HG03575 (cell line): ENCODE results near the gene DPP4.
"Not testable (repeated sequence)": the region's sequence is repeated elsewhere in the genome, so short reads cannot be mapped to it uniquely, and the experiment has no call there.

Source experiments
- ATAC-seq: cut with Tn5 transposase; IDR thresholded peaks from one replicate; pipeline ENCODE4 v1.9.1; 2021; ENCODE audit not compliant: unreplicated experiment, insufficient number of reproducible peaks, low FRiP score; ENCODE audit errors: extremely low read depth

Gene DPP4

DNA sequence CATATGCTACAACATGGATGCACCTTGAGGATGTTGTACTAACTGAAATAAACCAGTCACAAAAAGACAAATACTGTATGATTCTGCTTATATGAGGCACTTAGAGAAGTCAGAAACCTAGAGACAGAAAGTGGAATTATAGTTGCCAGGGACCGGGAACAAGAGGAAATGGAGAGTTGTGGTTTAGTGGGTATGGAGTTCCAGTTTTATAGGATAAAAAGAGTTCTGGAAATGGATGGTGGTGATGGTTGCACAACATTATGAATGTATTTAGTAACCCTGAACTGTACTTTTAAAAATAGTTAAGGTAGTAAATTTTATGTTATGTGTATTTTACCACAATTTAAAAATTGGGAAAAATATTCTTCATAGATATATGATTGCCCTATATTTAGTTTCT lies 97.7 kb downstream of the DPP4 start:
- no peak for ATAC-seq

GRCh38 chr2:161975813-161976160 lies 98.2 kb downstream of the DPP4 start:
- ATAC-seq: no peak

DNA sequence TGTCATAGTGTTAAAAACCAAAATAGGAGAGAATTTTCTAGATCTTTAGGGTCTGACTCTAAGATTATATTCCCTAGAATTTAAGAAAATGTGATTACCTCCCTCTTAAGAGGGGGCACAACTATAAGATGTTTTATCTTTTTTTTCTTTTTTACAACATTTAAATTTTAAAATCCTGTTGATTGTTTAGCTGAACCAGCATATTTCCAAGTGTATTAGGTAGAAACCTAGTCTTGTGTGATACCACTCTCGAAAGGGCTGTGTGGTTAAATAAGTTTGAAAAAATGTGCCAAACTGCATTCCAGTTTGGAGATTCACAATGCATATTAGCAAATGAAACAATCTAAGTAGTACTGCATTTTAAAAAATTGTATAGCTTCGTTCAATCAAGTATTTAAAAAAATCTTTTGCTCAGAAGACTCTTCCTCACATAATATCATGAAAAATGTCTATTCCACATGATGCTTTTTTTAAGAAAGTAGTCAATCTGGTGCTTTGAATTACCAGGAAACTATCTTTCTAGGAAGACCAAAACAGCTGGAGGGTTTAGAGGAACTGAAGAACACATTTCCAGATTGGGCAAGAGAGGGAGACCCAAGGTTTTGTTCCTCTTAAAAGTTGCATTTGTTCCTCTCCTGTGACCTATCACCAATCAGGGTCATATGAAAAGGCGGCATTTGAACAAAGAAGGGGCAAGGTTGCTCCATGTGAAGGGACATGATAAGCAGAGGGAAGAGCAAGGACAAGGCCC lies 98.8 kb downstream of the DPP4 start:
- no peak for ATAC-seq

- no peak for ATAC-seq
Measured at GRCh38 chr2:161974461-161974860, 99.6 kb downstream of the DPP4 start.

DNA sequence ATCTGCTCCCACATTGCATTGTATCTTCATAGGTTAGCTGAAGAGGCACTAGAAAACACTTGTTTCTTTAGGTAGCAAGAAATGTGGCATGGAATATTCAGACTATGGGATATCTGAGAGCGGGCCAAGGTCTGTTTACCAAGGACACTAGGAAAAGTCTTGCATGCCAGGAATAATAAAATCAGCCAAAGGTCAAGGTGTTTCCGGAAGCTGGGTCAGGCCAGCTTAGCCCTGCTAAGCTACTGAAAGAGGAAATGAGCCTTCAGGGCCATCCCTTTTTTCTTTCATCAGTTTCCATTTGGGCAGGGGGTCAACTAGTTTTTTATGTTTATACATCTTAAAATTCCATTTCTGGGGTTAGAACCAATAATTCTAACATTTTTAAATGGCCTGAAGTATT lies 101.1 kb downstream of the DPP4 start:
- ATAC-seq: no peak

- ATAC-seq: no peak
Measured at GRCh38 chr2:161972232-161972631, 101.8 kb downstream of the DPP4 start.

GRCh38 chr2:161971551-161971950 lies 102.5 kb downstream of the DPP4 start:
- no peak for ATAC-seq

DNA sequence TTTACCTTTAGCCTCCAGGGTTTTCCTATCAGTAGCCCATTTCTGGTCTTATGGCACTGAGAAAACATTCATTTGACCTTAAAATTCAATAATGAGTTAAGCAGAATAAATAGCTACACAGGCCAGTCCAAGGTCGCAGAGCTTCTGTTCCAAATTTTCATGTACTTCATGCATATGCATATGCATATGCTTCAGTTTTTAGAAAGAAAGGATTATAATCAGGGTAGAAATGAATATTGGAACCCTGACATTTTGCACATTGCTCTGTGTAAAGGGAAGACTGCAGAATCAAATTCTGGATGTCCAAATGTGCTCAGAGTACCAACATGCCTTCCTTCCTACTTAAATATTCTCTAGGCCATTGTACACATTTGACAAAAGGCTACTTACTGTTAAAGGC lies 104.9 kb downstream of the DPP4 start:
- no peak for ATAC-seq

- ATAC-seq: no peak
Measured at GRCh38 chr2:161965994-161966393, 108.0 kb downstream of the DPP4 start.

DNA sequence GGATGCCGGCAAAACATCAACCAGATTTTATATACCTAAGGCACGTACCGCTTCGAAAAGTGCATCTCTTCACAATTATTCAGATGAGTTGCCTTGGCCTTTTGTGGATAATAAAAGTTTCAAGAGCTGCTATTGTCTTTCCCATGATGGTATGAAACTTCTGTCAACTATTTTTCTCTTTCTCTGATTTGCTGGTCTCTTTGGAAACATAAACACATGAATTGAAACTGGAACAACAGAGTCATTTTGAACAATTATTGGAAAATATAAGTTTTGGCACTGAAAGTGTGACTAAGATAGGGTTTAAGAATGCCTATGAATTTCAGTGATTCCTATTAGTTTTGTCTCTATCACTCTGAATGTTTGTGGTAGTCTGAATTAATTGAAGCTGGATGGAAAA lies 109.9 kb downstream of the DPP4 start:
- ATAC-seq: no peak

DNA sequence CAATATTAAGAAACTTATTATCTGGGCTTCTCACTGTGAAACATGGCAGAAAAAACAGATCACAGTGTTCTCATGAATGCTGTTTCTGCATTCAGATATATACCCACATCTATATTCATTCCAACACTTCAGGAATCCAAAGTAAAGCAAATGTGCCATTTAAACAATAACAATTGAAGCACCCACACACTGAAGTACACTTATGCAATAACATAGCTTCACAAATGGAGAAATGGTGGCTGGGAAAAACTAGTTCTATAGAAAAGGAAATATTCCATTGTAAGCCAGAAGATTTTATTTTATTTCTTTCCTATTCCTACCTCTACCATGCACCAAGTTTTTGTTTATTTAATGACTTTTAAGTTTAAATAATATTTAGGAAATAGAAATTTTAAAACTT lies 111.9 kb downstream of the DPP4 start:
- ATAC-seq: no peak

- ATAC-seq: no peak
Measured at GRCh38 chr2:161961061-161961460, 113.0 kb downstream of the DPP4 start.

- ATAC-seq: no peak
Measured at GRCh38 chr2:161956738-161957137, 117.3 kb downstream of the DPP4 start.

- no peak for ATAC-seq
Measured at GRCh38 chr2:161955211-161955610, 118.8 kb downstream of the DPP4 start.

DNA sequence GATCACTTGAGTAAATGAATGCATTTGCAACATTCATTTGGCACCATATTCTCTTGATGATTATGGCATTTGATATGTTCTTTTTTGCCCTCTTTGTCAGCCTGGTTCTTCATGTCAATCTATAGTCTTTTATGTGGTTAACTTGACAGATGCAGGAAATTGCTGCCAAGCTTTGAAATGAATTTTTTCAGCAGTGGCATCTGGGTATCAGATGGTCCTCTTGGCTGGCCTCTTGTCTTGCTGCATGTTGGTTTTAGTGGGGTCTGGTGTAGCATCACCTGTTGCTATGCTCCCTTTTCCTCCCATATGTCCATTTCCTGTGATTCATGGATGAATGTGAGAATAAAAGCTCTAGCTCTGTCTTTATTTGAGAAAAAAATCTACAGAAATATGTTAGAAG lies 119.9 kb downstream of the DPP4 start:
- ATAC-seq: no peak

DNA sequence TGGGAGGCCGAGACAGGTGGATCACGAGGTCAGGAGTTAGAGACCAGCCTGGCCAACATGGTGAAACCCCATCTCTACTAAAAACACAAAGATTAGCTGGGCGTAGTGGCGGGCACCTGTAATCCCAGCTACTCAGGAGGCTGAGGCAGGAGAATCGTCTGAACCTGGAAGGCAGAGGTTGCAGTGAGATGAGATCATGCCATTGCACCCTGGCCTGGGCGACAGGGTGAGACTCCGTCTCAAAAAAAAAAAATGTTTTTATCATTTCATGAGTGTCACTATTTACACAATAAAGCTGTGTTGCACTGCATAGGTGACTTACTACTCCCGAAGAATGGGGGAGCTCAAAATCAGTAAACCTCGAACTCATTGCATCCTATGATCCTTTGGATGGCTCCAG lies 120.6 kb downstream of the DPP4 start:
- ATAC-seq: not testable (repeated sequence)

- no peak for ATAC-seq
Measured at GRCh38 chr2:161952783-161953191, 121.2 kb downstream of the DPP4 start.

- ATAC-seq: no peak
Measured at GRCh38 chr2:161947836-161948235, 126.2 kb downstream of the DPP4 start.

- ATAC-seq: no peak
Measured at GRCh38 chr2:161947406-161947805, 126.6 kb downstream of the DPP4 start.

GRCh38 chr2:161946489-161947107 lies 127.4 kb downstream of the DPP4 start:
- no peak for ATAC-seq

- no peak for ATAC-seq
Measured at GRCh38 chr2:161943011-161943410, 131.0 kb downstream of the DPP4 start.
